Measurements from ENCODE around the gene H2AZ2.
"Not testable (repeated sequence)": the region's sequence is repeated elsewhere in the genome, so short reads cannot be mapped to it uniquely, and the experiment has no call there.

The H2AZ2 gene

GRCh38 chr7:44871918-44872317 lies 24.0 kb upstream of the H2AZ2 start:
- DNase-seq: not testable (repeated sequence)

DNA sequence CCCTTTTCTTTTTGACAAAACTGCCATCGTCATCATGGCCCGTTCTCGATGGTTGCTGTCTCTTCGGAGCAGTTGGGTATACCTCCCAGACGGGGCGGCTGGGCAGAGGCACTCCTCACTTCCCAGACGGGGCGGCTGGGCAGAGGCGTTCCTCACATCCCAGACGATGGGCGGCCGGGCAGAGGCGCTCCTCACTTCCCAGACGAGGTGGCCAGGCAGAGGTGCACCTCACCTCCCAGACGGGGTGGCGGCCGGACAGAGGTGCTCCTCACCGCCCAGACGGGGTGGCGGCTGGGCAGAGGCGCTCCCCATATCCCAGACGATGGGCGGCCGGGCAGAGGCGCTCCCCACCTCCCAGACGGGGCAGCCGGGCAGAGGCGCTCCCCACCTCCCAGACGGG lies 22.9 kb upstream of the H2AZ2 start:
- DNase-seq: not testable (repeated sequence)

DNA sequence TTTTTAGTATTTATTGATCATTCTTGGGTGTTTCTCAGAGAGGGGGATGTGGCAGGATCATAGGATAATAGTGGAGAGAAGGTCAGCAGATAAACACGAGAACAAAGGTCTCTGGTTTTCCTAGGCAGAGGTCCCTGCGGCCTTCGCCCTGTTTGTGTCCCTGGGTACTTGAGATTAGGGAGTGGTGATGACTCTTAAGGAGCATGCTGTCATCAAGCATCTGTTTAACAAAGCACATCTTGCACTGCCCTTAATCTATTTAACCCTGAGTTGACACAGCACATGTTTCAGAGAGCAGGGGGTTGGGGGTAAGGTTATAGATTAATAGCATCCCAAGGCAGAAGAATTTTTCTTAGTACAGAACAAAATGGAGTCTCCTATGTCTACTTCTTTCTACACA lies 22.4 kb upstream of the H2AZ2 start:
- DNase-seq: not testable (repeated sequence)

- DNase-seq: peak in 10 of 51 donors; percentile 5 to 33 (median 12)
Observed at GRCh38 chr7:44867073-44867995, 19.4 kb upstream of the H2AZ2 start.

- not testable (repeated sequence) for DNase-seq
Observed at GRCh38 chr7:44861949-44862348, 14.1 kb upstream of the H2AZ2 start.

DNA sequence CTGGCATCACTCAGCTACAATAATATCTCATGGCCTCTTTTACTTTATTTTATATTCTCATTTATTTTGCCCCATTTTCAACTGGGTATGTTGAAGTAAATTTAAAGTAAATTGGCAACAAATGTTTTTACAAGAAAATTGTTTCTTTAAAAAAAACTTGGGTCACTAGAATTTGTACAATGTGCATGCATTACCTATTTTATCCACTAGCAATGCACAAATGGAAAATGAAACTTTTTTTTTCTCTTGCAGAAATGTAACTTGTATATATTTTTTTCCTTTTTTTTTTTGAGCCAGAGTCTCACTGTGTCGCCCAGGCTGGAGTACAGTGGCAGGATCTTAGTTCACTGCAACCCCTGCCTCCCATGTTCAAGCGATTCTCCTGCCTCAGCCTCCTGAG lies 10.3 kb upstream of the H2AZ2 start:
- DNase-seq: no peak

DNA sequence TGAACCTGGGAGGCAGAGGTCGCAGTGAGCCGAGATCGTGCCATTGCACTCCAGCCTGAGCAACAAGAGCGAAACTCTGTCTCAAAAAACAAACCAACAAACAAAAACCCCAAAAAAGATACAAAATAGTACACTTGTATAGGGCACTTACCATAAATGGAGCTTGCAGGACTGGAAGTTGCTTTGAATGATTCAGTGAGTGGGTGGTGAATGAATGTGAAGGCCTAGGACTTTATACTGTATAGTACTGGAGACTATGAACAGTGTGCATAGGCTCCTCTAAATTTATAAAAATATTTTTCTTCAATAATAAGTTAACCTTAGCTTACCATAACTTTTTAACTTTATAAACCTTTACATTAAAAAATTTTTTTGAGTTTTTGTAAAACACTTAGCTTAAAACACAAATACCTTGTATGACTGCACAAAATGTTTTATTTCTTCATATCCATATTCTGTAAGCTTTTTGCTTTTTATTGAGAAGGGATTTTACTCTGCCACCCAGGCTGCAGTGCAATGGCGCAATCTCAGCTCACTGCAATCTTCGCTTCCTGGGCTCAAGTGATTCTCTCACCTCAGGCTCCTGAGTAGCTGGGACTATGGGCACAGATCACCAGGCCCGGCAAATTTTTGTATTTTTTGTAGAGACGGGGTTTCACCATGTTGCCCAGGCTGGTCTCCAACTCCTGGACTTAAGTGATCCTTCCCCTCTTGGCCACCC lies 6.9 kb upstream of the H2AZ2 start:
- DNase-seq: no peak

DNA sequence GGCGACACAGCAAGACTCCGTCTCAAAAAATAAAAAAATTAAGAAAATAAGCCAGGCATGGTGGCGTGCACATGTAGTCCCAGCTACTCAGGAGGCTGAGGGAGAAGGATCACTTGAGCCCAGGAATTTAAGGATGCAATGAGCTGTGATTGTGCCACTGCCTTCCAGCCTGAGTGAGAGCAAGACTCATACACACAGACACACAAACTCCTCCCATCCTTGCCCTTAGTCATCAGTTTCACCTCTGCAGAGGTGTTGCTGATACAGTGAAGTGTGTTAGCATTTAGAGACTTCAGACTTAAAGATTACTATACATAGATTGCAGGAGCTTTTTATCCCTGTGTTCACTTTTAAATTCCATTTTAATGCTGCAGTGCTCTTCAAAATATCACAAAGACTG lies 5.5 kb upstream of the H2AZ2 start:
- DNase-seq: no peak

- DNase-seq: no peak
Observed at GRCh38 chr7:44852590-44852989, 4.7 kb upstream of the H2AZ2 start.

DNA sequence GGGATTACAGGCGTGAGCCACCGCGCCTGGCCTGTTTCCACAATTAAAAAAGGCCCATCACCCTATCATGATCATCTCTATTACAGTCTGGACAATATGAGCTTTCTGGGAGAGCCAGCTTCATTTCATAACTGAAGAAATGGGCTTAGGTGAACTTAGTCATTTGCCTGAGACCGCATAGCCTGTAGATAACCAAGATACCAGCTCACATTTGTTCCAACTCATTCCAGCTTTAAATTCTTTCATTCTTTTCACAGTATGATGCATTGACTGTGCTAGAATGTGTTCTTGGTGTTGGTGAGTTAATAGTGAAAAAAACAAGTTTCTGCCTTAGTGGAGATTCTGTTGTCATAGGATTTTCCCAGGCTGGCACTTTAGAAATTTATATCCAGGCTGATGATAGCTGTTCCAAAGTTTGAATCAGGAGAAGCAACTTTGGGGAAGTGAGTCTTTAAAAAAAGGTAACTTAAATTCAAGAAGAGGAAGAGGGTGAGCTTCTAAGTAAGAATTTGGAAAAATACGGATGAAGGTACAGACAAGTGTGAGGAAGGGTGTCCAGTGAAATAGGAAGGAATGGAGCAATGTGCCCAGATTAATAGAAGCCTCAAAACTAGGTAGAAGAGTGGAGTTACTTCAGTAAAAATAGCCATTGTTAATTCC lies 2.1 kb upstream of the H2AZ2 start:
- no peak for DNase-seq

DNA sequence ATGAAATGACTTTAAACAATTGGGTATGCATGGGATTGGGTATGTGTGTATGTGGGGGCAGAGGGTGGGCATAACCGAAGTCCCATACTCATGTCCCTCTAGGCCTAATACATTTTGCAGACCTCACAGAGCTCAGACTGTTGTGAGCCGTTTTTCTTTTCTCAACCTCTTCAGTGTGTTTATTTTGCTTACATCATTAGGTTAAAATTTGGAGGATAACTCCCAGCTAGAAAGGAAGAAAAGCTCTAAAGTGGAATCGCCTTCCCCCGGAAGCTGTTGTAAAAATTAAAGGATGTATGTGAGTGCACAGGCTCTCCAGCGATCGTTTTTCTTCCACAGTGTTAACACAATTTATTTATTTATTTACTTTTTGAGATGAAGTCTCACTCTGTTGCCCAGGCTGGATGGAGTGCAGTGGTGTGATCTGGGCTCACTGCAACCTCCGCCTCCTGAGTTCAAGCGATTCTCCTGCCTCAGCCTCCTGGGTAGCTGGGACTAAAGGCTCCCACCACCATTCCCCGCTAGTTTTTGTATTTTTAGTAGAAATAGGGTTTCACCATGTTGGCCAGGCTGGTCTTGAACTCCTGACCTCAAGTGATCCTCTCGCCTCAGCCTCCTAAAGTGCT lies 1.5 kb upstream of the H2AZ2 start:
- no peak for DNase-seq

GRCh38 chr7:44847509-44847919 lies 373 bp downstream of the H2AZ2 start:
- DNase-seq: peak in 50 of 51 donors; percentile 42 to 98 (median 89)

- DNase-seq: peak in 1 of 51 donors; percentile 21
Observed at GRCh38 chr7:44846816-44847508, 925 bp downstream of the H2AZ2 start.

GRCh38 chr7:44846390-44846789 lies 1.5 kb downstream of the H2AZ2 start:
- not testable (repeated sequence) for DNase-seq

GRCh38 chr7:44845451-44845850 lies 2.4 kb downstream of the H2AZ2 start:
- DNase-seq: no peak

- not testable (repeated sequence) for DNase-seq
Observed at GRCh38 chr7:44843440-44843839, 4.4 kb downstream of the H2AZ2 start.

DNA sequence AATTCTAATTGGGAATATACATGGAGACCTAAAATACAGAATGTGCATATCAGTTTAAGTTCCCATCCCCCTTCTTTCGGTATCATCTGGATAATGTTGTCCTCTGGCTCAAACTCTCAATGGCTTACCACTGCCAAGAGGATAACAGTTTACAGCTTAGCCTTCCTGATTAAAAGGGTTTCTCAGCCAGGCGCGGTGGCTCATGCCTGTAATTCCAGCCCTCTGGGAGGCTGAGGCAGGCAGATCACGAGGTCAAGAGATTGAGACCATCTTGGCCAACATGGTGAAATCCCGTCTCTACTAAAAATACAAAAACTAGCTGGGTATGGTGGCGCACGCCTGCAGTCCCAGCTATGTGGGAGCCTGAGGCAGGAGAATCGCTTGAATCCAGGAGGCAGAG lies 5.2 kb downstream of the H2AZ2 start:
- DNase-seq: not testable (repeated sequence)

GRCh38 chr7:44838751-44839150 lies 9.1 kb downstream of the H2AZ2 start:
- DNase-seq: no peak

DNA sequence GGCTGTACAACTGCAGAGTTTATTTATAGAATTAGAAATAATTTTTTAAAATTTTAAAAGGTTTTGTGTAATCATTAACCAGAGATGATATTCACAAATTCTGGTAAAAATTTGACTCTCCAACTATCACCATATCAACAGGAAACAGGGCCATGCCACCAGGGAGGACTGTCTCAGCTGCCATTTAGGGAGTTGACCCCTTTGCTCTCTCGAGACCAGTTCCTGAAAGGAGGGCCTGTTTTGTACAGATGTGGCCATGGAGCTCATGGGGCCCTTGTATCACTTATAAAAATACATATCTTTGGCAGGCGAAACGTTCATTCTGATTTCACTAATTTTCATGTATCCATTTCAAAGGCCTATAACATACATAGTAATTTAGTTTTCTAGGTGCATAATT lies 20.3 kb downstream of the H2AZ2 start:
- DNase-seq: no peak

- DNase-seq: no peak
Observed at GRCh38 chr7:44824894-44825526, 22.9 kb downstream of the H2AZ2 start.

Measured in hypothalamus (tissue), 51 donors.